Suppressor macrophage (primary cell): ENCODE data around the gene WDR70.

ENCODE experiments used
- DNase-seq, 4 experiments: peaks; one replicate each; pipeline ENCODE4 v3.0.0-alpha.2; 2020 to 2022

WDR70 gene

DNA sequence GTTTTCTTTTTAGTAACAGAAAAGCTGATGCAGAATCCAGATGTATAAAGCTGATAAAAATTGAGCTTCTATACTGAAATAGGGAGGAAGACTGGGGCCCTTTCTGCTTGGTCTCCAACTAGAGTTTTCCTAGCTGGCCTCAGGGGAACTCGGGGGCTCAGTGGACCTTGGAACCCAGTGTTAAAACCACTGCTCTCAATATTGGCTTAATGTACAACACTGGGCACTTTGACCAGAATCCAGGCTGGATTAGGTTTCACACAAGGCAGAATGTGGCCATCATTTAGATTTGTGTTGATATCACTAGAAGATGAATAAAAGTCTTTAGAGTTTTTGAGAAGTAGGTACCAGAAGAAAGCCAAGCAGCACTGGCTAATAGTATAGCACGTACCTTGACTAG lies 346.1 kb downstream of the WDR70 start:
- no peak for DNase-seq

- no peak for DNase-seq
Measured at GRCh38 chr5:37727238-37727637, 348.1 kb downstream of the WDR70 start.

GRCh38 chr5:37730896-37731455 lies 351.9 kb downstream of the WDR70 start:
- DNase-seq, result no peak

DNA sequence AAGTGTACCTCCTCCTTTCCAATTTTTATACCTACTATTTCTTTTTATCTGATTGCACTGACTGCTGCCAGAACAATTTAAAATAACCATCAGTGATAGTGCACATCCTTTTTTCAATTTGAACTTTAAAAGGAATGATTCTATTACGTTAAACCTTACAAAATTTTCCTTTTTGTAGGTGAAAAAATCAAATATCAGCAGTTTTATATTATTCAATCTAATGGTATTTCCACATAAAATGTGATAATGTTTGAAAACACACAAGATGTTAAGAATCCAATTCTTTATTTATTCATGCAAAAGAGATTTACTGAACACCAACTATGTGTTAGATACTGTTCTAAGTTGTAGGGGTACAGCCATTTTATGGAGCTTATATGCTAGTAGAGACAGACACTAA lies 355.0 kb downstream of the WDR70 start:
- no peak for DNase-seq

- DNase-seq, result peak in 1 of 4 experiments; percentile 21
Measured at GRCh38 chr5:37735649-37736347, 356.7 kb downstream of the WDR70 start.

DNA sequence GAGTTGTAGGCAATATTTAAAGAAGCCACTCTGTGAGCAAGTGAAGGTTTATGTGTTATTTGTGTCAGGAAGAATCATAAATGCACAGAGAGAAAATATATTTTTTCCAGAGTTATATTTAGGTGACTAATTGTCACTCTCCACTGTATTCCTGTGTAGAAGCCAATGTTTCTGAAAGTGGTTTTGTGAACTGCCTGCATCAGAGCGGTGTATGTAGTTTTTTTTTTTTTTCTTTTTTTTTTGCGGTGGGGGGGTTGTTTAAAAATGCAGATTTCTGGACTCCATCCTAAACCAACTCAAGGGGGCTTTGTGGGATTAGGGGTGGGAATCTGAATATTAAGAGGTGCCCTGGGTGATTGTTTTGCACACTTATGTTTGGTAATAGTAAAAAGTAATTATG lies 357.3 kb downstream of the WDR70 start:
- DNase-seq, result no peak

DNA sequence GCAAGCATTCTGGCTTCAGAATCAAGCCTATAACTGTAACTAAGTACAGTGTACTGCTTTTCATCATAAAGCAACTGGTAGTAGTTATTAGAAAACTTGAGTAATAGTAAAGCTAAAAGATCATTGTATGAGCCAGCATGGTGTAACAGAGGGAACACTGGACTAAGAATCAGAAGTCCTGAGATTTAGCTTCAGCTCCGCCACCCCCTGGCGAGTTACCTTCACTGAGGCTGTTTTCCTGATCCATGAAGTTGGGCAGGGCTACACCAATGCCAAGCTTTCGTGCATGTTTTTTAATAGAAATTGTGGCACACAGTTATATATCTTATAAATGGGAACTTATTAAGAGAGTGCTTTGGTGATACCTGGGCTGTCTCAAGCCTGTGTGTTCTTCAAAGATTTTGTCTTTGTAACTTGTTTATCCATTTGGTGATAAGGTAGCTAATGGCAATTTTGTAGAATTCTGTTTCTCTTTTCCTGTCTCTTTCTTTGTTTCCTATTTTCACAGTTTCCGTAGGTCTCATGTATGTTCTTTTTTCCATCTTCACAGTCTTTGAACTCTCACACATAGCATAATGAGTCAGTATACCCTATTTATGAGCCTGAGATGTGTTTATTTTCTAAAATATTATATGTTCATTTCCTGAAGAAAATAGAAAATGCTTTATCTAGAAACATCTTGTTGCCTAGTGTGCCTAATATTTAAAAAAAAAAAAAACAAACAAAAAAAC lies 358.4 kb downstream of the WDR70 start:
- no peak for DNase-seq

DNA sequence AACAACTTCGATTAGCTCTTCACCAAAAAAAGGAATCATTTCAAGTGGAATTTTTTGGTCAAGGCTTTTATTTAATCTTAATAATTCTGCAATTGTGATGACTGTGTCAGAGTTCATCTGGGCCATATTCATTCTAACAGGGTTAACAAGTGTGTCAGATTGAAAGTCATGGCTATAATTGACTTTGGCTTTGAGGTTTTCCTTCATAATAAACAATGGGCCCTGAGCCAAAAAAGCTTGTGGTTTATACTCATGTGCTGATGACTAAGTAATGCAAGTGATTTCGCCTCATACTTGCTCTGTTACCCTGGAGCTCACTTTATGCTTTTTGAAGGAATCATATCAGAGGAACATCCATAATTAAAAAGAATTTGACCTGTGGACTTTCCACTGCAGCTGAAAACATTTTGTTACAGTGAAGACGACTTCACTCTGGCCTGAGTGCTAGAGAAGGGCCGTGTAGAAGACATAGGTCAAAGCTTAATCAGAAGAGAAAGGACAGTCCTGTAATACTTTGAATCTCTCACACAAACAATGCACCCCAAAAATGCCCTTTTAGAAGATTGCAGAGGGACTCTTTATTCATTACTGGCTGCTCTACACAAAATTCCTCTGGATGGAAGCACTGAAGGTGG lies 359.1 kb downstream of the WDR70 start:
- peak; percentile 77 to 94 (median 90) for DNase-seq

DNA sequence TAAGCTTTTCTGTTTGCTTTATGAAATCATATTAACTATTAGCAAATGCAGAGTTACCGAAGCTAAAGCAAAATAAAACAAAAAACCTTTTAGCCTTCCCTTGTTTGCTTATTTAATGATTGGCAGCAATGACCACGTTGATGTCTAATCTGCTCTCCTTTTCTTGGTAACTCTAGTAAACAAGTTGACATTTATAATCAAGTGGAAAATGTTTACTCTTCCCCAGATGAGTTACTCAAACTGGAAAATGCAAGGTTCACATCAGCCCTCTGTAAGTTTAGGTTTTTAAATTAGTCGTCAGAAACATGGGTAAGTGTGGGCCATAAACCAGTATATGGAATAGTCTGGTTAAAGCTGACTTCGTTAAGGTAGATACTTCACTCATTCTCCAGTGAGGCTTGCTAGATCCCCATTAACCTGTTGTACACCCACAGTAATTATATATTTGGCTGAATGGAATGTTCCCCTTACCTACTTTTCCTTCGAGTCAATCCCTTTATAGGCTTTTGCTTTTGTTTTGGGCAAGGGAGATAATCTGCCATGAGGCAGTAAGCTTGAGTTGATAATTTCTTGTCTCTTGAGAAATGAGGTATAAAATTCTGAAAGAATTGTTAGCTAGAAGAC lies 359.9 kb downstream of the WDR70 start:
- DNase-seq, result no peak

DNA sequence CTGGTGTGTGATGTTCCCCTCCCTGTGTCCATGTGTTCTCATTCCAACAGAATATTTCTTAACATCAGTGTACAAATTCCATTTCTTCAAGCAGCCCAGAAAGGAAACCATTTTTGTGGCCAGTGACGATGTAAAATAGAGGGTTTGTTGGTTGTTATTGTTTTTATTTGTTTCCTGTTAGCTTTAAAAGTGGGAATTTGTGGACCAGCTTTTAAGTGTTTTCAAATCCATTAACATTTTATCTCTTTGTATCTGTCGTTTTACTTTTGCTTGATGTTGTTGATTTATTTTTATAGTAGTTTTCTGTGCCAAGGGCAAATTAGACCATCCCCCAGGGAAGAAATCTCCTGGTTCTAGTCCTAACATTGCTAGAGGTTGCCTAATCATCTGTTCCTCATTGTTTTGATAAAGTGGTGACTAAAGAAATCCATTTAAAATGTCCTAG lies 360.7 kb downstream of the WDR70 start:
- DNase-seq, result peak in 1 of 4 experiments; percentile 24

DNA sequence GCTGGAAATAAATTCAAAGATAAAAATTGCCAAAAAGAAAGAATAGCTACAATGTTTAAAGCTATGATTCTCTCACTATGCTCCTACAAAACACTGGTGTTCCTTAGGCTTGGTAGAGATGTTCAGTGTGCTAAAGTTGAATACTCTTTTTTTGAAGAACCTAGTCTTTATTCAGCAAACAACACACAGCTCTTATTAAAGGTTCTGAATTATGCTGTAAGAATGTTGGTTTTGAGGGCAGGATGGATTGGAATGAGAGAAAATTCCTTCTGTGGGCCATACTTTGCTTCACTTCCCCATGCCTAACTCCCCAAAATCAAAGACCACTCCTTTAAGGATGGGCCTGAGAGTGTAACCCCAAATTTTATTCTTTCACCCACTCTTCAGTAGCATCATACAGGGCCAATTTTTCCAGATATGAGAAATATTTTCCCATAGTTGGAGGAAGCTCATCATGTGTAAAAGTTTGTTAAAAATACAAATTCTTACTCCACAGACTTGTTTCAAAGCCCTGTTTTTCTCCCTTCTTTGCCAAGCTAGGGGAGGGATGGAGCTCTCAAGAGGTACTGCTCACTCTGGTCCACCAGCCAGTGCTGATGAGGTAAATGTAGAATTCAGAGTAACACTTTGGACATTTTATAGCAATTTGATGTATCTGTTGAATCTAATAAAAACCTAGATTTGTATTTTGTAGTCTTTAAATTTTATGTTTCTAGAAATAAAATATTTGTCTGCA lies 361.4 kb downstream of the WDR70 start:
- no peak for DNase-seq

DNA sequence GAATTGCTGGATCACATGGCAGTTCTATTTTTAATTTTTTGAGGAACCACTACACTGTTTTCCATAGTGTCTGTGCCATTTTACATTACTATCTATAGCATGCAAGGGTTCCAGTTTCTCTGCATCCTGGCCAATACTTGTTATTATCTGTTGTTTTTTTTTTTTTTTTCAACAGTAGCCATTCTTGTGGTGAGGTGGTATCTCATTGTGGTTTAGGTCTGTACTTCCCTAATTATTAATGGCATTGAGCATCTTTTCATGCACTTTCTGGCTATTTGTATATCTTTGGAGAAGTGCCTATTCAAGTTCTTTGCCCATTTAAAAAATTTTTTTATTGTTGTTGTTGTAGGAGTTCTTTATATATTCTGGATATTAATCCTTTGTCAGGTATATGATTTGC lies 363.0 kb downstream of the WDR70 start:
- no peak for DNase-seq

- no peak for DNase-seq
Measured at GRCh38 chr5:37751227-37751626, 372.1 kb downstream of the WDR70 start.

DNA sequence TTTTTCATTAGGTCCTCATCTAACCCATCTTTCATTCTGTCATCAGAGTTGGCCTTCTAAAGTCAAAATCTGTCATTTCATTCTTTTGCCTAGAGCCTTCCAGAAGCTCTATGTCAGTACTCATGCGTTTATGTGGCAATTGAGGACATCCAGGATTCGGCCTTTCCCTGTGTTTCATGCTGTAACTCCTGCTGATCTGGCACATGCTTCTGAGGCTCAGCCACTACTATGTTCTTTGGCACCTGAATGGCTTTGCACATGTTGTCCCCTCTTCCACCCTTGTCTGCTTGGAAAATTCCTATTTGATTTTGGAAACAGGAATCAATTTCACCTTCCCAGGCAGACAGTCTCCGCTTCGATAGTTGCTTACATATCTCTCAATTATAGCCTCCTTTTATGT lies 375.9 kb downstream of the WDR70 start:
- DNase-seq, result no peak

GRCh38 chr5:37755581-37755980 lies 376.5 kb downstream of the WDR70 start:
- no peak for DNase-seq

DNA sequence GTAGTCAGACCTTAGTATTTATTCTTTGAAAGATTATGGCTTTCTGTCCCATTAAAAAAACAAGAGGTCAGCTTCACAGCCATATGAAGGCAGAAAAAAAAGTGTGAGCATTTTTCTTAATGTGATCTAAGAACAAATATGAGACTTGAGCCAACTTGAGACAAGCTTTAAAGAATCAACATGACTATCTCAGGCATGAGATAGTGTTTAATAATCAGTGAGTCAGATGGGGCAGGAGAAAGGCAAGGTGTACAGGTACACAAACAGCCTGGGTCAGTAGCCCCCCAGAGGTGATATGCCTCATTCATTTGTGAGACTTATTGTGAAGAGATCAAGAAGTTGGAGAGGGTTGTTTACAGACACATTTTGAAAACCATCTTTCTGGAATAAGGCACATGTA lies 377.1 kb downstream of the WDR70 start:
- DNase-seq, result no peak

DNA sequence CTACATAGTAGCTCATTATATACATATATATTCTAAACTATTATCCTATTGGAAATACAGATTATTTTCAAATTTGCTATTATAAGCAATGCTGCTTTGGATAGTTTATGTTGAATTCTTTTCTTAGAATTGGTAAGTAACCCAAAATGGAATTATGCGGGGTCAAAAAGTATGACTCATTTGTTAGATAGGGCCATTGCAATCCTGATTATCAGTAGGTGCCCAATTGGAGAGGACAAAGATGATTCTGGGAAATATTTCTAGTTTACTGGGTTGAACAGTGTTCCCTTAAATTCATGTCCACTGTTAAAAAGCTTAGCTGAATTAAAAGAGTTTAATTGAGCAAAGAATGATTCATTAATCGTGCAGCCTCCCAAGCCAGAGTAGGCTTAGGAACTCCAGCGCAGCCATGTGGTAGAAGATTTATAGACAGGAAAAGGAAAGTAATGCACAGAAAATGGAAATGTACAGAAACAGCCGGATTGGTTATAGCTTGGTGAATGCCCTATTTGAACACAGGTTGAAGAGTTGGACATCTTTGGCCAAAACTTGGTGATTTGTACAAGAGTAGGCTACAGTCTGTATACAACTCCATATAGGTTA lies 379.0 kb downstream of the WDR70 start:
- DNase-seq, result no peak

DNA sequence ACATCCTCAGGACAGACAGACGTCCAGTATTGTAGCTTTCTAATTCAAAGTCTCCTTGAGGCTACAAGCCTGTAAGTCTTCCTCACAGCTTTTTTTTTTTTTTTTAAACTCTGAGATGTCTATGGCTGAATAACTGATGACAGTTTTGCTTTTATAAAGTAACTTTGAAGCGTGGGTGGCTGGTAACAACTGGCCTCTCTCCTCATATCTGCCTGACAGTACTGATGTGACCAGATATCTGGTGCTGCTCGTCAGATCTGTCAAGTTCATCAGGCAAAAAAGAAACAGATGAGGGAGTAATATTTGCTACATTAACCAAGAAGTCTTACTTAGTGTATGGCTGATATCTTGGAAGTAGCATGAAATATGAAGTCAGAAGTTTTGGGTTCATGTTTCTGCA lies 388.1 kb downstream of the WDR70 start:
- DNase-seq, result no peak

GRCh38 chr5:37767961-37768360 lies 388.8 kb downstream of the WDR70 start:
- DNase-seq, result no peak

GRCh38 chr5:37768371-37768770 lies 389.3 kb downstream of the WDR70 start:
- DNase-seq, result no peak

DNA sequence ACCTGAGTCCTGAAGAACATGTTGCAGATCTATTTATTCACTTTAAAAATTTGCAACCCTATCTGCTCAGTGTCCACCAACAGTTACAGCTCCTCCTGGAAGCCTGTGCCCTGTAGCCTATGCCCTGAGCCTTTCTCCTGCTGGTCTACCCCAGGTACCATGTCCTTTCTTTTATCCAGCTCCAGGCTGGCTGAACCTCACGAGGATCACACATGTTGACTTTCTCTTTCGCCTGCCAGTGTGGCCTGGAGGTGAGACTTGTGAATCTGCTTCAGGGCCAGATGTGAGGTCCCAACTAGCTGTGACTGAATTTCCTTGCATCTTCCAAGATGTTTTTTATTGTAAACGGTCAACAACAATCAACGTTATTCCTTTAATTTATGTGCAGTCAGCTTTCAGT lies 390.0 kb downstream of the WDR70 start:
- DNase-seq, result no peak

- DNase-seq, result no peak
Measured at GRCh38 chr5:37769840-37770239, 390.7 kb downstream of the WDR70 start.
